ENCODE results near the gene UFSP1. TPM values are rescaled to one million over a fixed set of nuclear protein-coding genes. Genes with fewer than 3 reads are reported as not detected.
A peak's percentile ranks its signal among the peaks of the same experiment; 100 is the strongest.

Gene UFSP1
- total and polyA plus RNA-seq, 2 of the 13 experiments (the other 11 are each of a cell fraction or from before 2014, with no cell fraction given): 0.65 to 3.3 TPM

GRCh38 chr7:100887516-100888290 lies 1.8 kb downstream of the UFSP1 start:
- no peak for FAIRE-seq
- Histone ChIP-seq H3K4me3 (replicated peaks in 1 of 3; ENCODE audit: insufficient read depth in 1 of 3, low read depth in 2 of 3, low read length in 3 of 3) (no peak overlapping the region; a peak in 2 of 6 replicates), H3K4me1 (ENCODE audit: insufficient read depth, low read length) (peaks cover 64% of the 10 kb centered on the region), H3K27ac (ENCODE audit: extremely low read length, insufficient read depth, low read length) (no peak overlapping the region), H3K79me2 (ENCODE audit: insufficient read depth, low read length) (peaks cover 10% of the 10 kb centered on the region), H3K4me2 (ENCODE audit: low read depth, low read length) (peak overlapping the region; percentile 90; the same call in 1 of the 2 replicates), H2AFZ (ENCODE audit: low read length) (no peak overlapping the region), H3K36me3 (replicated peaks in 1 of 2; ENCODE audit: control insufficient read depth in 1 of 2, insufficient read depth in 2 of 2, low read length in 2 of 2) (peaks cover 29 to 60% of the 10 kb centered on the region in 2 experiments), H3K9me3 (ENCODE audit: low read length) (no peaks in the 10 kb centered on the region), H3K27me3 (ENCODE audit: control insufficient read depth in 1 of 2, insufficient read depth in 2 of 2, low read length in 2 of 2) (0 out of 5 replicates have a peak, but pooled peaks cover under 1 to 2% of the 10 kb centered on the region in 2 experiments), H4K20me1 (ENCODE audit: insufficient read depth, low read length) (no peaks in the 10 kb centered on the region), H3K9ac (ENCODE audit: insufficient read depth, low read depth, low read length) (no peak overlapping the region)
- no peak for DNase-seq (ENCODE audit: low spot score)
- ChIA-PET POLR2A (interaction anchor here (0.8 to 6.0 kb wide), 2 partner anchors 12 to 17 kb away, joined by 3 to 141 read pairs; partner anchors contain the start of gene SRRT), CTCF (ENCODE audit: low intra/inter-chr PET ratio, low total read pairs) (no interaction called here)
- intact Hi-C loops (cut with micrococcal nuclease; ENCODE audit: unreplicated experiment) (no loop called here), in situ Hi-C loops (cut with HindIII; ENCODE audit: extremely low pct_ligation_motif_present, low pct_unique_long_range_greater_than_20kb) (loop anchor here (25.0 kb wide), 1 partner anchor 400 kb away; no protein-coding TSS in a partner anchor)
- BruUV-seq (replicated peaks): TSS peak; percentile 74
- ATAC-seq: no peak
- TF ChIP-seq ZC3H13 (CRISPR knock-in tag; IDR thresholded peaks at IDR 0.05) (peak; percentile 30), POLR2AphosphoS5 (IDR thresholded peaks at IDR 0.05; ENCODE audit: low read depth, low read length) (peak; percentile 31), AGO2 (optimal IDR thresholded peaks at IDR 0.05; ENCODE audit: low read depth, low read length) (peak; percentile 35), PHF8 (CRISPR knock-in tag; IDR thresholded peaks at IDR 0.05) (no peak)
- 91% methylated on average over 21 of the region's 21 CpGs for WGBS (ENCODE audit: low lambda C conversion rate)

- POLR2A ChIA-PET: interaction anchor here (0.8 to 6.0 kb wide), 2 partner anchors 11 to 17 kb away, joined by 3 to 141 read pairs; partner anchors contain the start of gene SRRT
- Histone ChIP-seq H2AFZ (ENCODE audit: low read length) (no peak overlapping the region), H3K4me2 (ENCODE audit: low read depth, low read length) (no peak overlapping the region), H3K9me3 (ENCODE audit: low read length) (no peaks in the 10 kb centered on the region), H3K9ac (ENCODE audit: insufficient read depth, low read depth, low read length) (no peak overlapping the region), H3K27me3 (ENCODE audit: control insufficient read depth in 1 of 2, insufficient read depth in 2 of 2, low read length in 2 of 2) (no peaks in the 10 kb centered on the region), H3K4me1 (ENCODE audit: insufficient read depth, low read length) (peaks cover 64% of the 10 kb centered on the region), H3K4me3 (replicated peaks in 1 of 3; ENCODE audit: insufficient read depth in 1 of 3, low read depth in 2 of 3, low read length in 3 of 3) (no peak overlapping the region), H4K20me1 (ENCODE audit: insufficient read depth, low read length) (no peaks in the 10 kb centered on the region), H3K36me3 (replicated peaks in 1 of 2; ENCODE audit: control insufficient read depth in 1 of 2, insufficient read depth in 2 of 2, low read length in 2 of 2) (peaks cover 32 to 64% of the 10 kb centered on the region in 2 experiments), H3K79me2 (ENCODE audit: insufficient read depth, low read length) (peaks cover 10% of the 10 kb centered on the region), H3K27ac (ENCODE audit: extremely low read length, insufficient read depth, low read length) (no peak overlapping the region)
- no peak for ATAC-seq
- CTCF ChIA-PET (ENCODE audit: low intra/inter-chr PET ratio, low total read pairs): no interaction called here
- no peak for DNase-seq (ENCODE audit: low spot score)
- no peak for FAIRE-seq
- TF ChIP-seq ZC3H13 (CRISPR knock-in tag; IDR thresholded peaks at IDR 0.05): peak; percentile 55
- TF ChIP-seq IRF2 (CRISPR knock-in tag; IDR thresholded peaks at IDR 0.05): no peak
- no peak for TF ChIP-seq ZFP1 (CRISPR knock-in tag; IDR thresholded peaks at IDR 0.05)
- TF ChIP-seq ZNF691 (CRISPR knock-in tag; IDR thresholded peaks at IDR 0.05; ENCODE audit: borderline replicate concordance, low read depth): no peak
- TF ChIP-seq POLR2AphosphoS2 (IDR thresholded peaks at IDR 0.05; ENCODE audit: low read depth, low read length): no peak
- TF ChIP-seq ZFP36L1 (CRISPR knock-in tag; IDR thresholded peaks at IDR 0.05): no peak
- TF ChIP-seq WIZ (CRISPR knock-in tag; IDR thresholded peaks at IDR 0.05): no peak
- no peak for TF ChIP-seq ZNF709 (CRISPR knock-in tag; IDR thresholded peaks at IDR 0.05)
- TF ChIP-seq AGO2 (optimal IDR thresholded peaks at IDR 0.05; ENCODE audit: low read depth, low read length): peak; percentile 75
- no peak for TF ChIP-seq ZSCAN22 (CRISPR knock-in tag; IDR thresholded peaks at IDR 0.05)
- no peak for TF ChIP-seq KLF9 (CRISPR knock-in tag; IDR thresholded peaks at IDR 0.05; ENCODE audit: low read depth)
- TF ChIP-seq ZFP41 (CRISPR knock-in tag; IDR thresholded peaks at IDR 0.05; ENCODE audit: borderline replicate concordance): no peak
- no peak for TF ChIP-seq IRF1 (CRISPR knock-in tag; IDR thresholded peaks at IDR 0.05; ENCODE audit: low read depth)
- 98% methylated on average over 21 of the region's 25 CpGs for WGBS (ENCODE audit: low lambda C conversion rate)
- intact Hi-C loops (cut with micrococcal nuclease; ENCODE audit: unreplicated experiment) (no loop called here), in situ Hi-C loops (cut with HindIII; ENCODE audit: extremely low pct_ligation_motif_present, low pct_unique_long_range_greater_than_20kb) (loop anchor here (25.0 kb wide), 1 partner anchor 400 kb away; no protein-coding TSS in a partner anchor)
- BruUV-seq (replicated peaks): no TSS peak
Observed at GRCh38 chr7:100886936-100887515, 2.5 kb downstream of the UFSP1 start.

All from HepG2 (cell line).